ENCODE data around the gene CFP. TPM values are rescaled to one million over a fixed set of nuclear protein-coding genes. Genes with fewer than 3 reads are reported as not detected.
"Not testable (repeated sequence)": the region's sequence is repeated elsewhere in the genome, so short reads cannot be mapped to it uniquely, and the experiment has no call there.

Gene CFP
- total and polyA plus RNA-seq, 4 donors: 11.3 to 88.8 (median 23.0) TPM

DNA sequence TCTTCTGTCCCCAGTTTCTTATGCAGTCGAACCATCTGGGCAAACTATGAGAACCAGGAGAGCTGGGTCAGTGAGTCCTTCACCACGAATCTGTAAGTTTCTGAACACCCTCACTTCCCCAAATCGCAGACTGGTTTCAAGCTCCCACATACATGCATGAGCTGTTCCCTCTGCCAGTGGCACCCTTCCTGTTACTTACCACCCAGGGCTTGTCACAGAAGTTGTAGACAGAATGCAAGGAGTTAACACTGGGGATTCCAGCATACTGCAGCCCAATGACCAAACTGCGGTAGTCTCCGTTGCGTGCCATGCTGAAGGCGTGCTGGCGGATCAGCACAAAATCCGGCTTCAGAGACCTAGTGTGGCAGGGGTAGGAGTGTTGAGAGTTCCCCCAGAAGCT is 24.7 kb downstream of the CFP start:
- TF ChIP-seq CTCF (IDR thresholded peaks at IDR 0.05; ENCODE audit: control extremely low read depth, extremely low read depth): no peak
- no peak overlapping the region for H3K9ac ChIP-seq (ENCODE audit: insufficient read depth in 1 of 2, low read length in 2 of 2)
- 66 to 74% methylated on average over 9 of the region's 9 CpGs for WGBS, 2 donors
- H3K36me3 ChIP-seq (ENCODE audit: control insufficient read depth in 4 of 4, insufficient read depth in 4 of 4, low read length in 4 of 4): no peaks in the 10 kb centered on the region
- H3K27ac ChIP-seq (ENCODE audit: low read depth in 1 of 2, low read length in 1 of 2): no peak overlapping the region
- H3K27me3 ChIP-seq (ENCODE audit: control insufficient read depth in 3 of 3, insufficient read depth in 3 of 3, low read length in 2 of 3): no peaks in the 10 kb centered on the region
- H3K9me3 ChIP-seq (ENCODE audit: control insufficient read depth in 4 of 4, insufficient read depth in 3 of 4, low read length in 3 of 4): peaks cover 0 to 4% (median 2%) of the 10 kb centered on the region in 4 donors
- DNase-seq: no peak
- no peaks in the 10 kb centered on the region for H3K4me1 ChIP-seq (ENCODE audit: control insufficient read depth in 5 of 5, insufficient read depth in 5 of 5, low read length in 5 of 5)
- H3K4me3 ChIP-seq: no peak overlapping the region
- ATAC-seq (ENCODE audit: insufficient read depth, low FRiP score): no peak

DNA sequence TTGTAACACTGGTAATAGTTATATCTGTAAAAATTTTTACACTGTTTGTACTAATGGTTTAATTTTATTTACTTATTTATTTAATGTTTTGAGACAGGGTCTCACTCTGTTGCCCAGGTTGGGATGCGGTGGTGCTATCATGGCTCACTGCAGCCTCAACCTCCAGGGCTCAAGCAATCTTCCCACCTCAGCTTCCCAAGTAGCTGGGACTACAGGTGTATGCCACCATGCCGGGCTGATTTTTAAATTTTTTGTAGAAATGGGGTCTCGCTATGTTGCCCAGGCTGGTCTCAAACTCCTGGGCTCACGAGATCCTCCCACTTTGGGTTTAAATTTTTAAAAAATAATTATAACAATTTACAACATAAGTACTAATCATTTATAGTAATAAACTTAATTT is 26.6 kb downstream of the CFP start:
- not testable (repeated sequence) for H3K4me1 ChIP-seq (ENCODE audit: control insufficient read depth in 5 of 5, insufficient read depth in 5 of 5, low read length in 5 of 5); H3K9ac ChIP-seq (ENCODE audit: insufficient read depth in 1 of 2, low read length in 2 of 2); H3K4me3 ChIP-seq; H3K27ac ChIP-seq (ENCODE audit: low read depth in 1 of 2, low read length in 1 of 2); DNase-seq; H3K9me3 ChIP-seq (ENCODE audit: control insufficient read depth in 4 of 4, insufficient read depth in 3 of 4, low read length in 3 of 4); H3K36me3 ChIP-seq (ENCODE audit: control insufficient read depth in 4 of 4, insufficient read depth in 4 of 4, low read length in 4 of 4); H3K27me3 ChIP-seq (ENCODE audit: control insufficient read depth in 3 of 3, insufficient read depth in 3 of 3, low read length in 2 of 3); ATAC-seq (ENCODE audit: insufficient read depth, low FRiP score)
- 92 to 95% methylated on average over 4 of the region's 4 CpGs for WGBS, 2 donors

GRCh38 chrX:47597222-47597621 is 32.5 kb downstream of the CFP start:
- DNase-seq (no peak), ATAC-seq (ENCODE audit: insufficient read depth, low FRiP score) (no peak)
- Histone ChIP-seq H3K27ac (ENCODE audit: low read depth in 1 of 2, low read length in 1 of 2) (no peak overlapping the region), H3K36me3 (ENCODE audit: control insufficient read depth in 4 of 4, insufficient read depth in 4 of 4, low read length in 4 of 4) (no peaks in the 10 kb centered on the region), H3K4me3 (no peak overlapping the region), H3K4me1 (ENCODE audit: control insufficient read depth in 5 of 5, insufficient read depth in 5 of 5, low read length in 5 of 5) (no peaks in the 10 kb centered on the region), H3K9ac (ENCODE audit: insufficient read depth in 1 of 2, low read length in 2 of 2) (no peak overlapping the region), H3K27me3 (ENCODE audit: control insufficient read depth in 3 of 3, insufficient read depth in 3 of 3, low read length in 2 of 3) (no peaks in the 10 kb centered on the region), H3K9me3 (ENCODE audit: control insufficient read depth in 4 of 4, insufficient read depth in 3 of 4, low read length in 3 of 4) (peaks cover 0 to 8% (median 2%) of the 10 kb centered on the region in 4 donors)
- TF ChIP-seq CTCF (IDR thresholded peaks at IDR 0.05; ENCODE audit: control extremely low read depth, extremely low read depth): no peak
- 84 to 91% methylated on average over 3 of the region's 3 CpGs for WGBS, 2 donors

- TF ChIP-seq CTCF (IDR thresholded peaks at IDR 0.05; ENCODE audit: control extremely low read depth, extremely low read depth): no peak
- Histone ChIP-seq H3K27ac (ENCODE audit: low read depth in 1 of 2, low read length in 1 of 2) (no peak overlapping the region), H3K9ac (ENCODE audit: insufficient read depth in 1 of 2, low read length in 2 of 2) (no peak overlapping the region), H3K4me3 (no peak overlapping the region), H3K9me3 (ENCODE audit: control insufficient read depth in 4 of 4, insufficient read depth in 3 of 4, low read length in 3 of 4) (peaks cover 0 to 8% (median 2%) of the 10 kb centered on the region in 4 donors), H3K27me3 (ENCODE audit: control insufficient read depth in 3 of 3, insufficient read depth in 3 of 3, low read length in 2 of 3) (no peaks in the 10 kb centered on the region), H3K4me1 (ENCODE audit: control insufficient read depth in 5 of 5, insufficient read depth in 5 of 5, low read length in 5 of 5) (no peaks in the 10 kb centered on the region), H3K36me3 (ENCODE audit: control insufficient read depth in 4 of 4, insufficient read depth in 4 of 4, low read length in 4 of 4) (no peaks in the 10 kb centered on the region)
- WGBS, 2 donors: 68 to 83% methylated on average over 2 of the region's 2 CpGs
- no peak for ATAC-seq (ENCODE audit: insufficient read depth, low FRiP score)
- DNase-seq: peak in 1 of 3 donors; percentile 35
Measured at GRCh38 chrX:47596256-47596655, 33.5 kb downstream of the CFP start.

Measured in lung (tissue), 12 donors.